A673 (cell line): ENCODE measurements around the gene ABCA4. TPM values are rescaled to one million over a fixed set of nuclear protein-coding genes. Genes with fewer than 3 reads are reported as not detected.

Experiments used
- BruUV-seq: library from RNA; stranded (reverse); fragments of 400-500 nt; replicated peaks from 2 replicates; lab custom pipeline; 2021; lab: Mats Ljungman, UMichigan
- CTCF ChIA-PET: fragments of 300-600 bp; sonication (Branson Sonifier 250); formaldehyde crosslinking; loops from one replicate; lab custom pipeline; 2022; ENCODE audit warnings: antibody characterized with exemption; lab: Charles Lee
- POLR2A ChIA-PET: fragments of 300-600 bp; sonication (Branson Sonifier 250); formaldehyde crosslinking; loops from one replicate; lab custom pipeline; 2022; ENCODE audit warnings: antibody characterized with exemption; ENCODE audit not compliant: low non-redundant PET; lab: Charles Lee
- DNase-seq: peaks from one replicate; pipeline ENCODE4 v3.0.0-alpha.2; 2015; ENCODE audit warnings: low spot score
- H3K27ac ChIP-seq: fragments of 200-600 bp; sonication (generic); 2 replicates; pipeline ENCODE4 v1.5.1; 2016; ENCODE audit warnings: mixed run types, low read depth, mild to moderate bottlenecking, mixed read lengths, antibody characterized with exemption, low read length; ENCODE audit not compliant: poor library complexity, severe bottlenecking
- H3K27me3 ChIP-seq: fragments of 200-600 bp; sonication (generic); replicated peaks from 2 replicates; pipeline ENCODE4 v1.6.1; 2017; ENCODE audit warnings: mixed run types, low read depth, mild to moderate bottlenecking, mixed read lengths, antibody characterized with exemption, low read length; ENCODE audit not compliant: insufficient read depth, poor library complexity
- H3K36me3 ChIP-seq: fragments of 200-600 bp; sonication (generic); 2 replicates; pipeline ENCODE4 v1.6.1; 2016; ENCODE audit warnings: mixed run types, mild to moderate bottlenecking, mixed read lengths, antibody characterized with exemption, low read length; ENCODE audit not compliant: insufficient read depth, poor library complexity, severe bottlenecking
- H3K4me1 ChIP-seq: fragments of 200-600 bp; sonication (generic); 2 replicates; pipeline ENCODE4 v1.6.1; 2017; ENCODE audit warnings: mixed run types, mild to moderate bottlenecking, mixed read lengths, antibody characterized with exemption, low read length; ENCODE audit not compliant: insufficient read depth, poor library complexity, severe bottlenecking
- H3K4me3 ChIP-seq: fragments of 200-600 bp; sonication (generic); 2 replicates; pipeline ENCODE4 v1.5.1; 2016; ENCODE audit warnings: low read depth, mixed run types, mild to moderate bottlenecking, mixed read lengths, low read length; ENCODE audit not compliant: poor library complexity, severe bottlenecking
- H3K9me3 ChIP-seq: fragments of 200-600 bp; sonication (generic); 2 replicates; pipeline ENCODE4 v1.6.1; 2016; ENCODE audit warnings: mixed run types, low read depth, mild to moderate bottlenecking, mixed read lengths, antibody characterized with exemption, low read length; ENCODE audit not compliant: poor library complexity, severe bottlenecking
- CTCF ChIP-seq: fragments of 300-800, 200-600 bp; sonication (generic); conservative IDR thresholded peaks from 2 replicates; pipeline ENCODE4 v1.5.1; 2017; ENCODE audit warnings: low read depth, mild to moderate bottlenecking, antibody characterized with exemption, low read length, moderate library complexity, mixed read lengths
- EZH2 ChIP-seq: fragments of 200-600 bp; sonication (generic); IDR thresholded peaks from 2 replicates; pipeline ENCODE4 v1.6.1; 2017; ENCODE audit warnings: borderline replicate concordance, low read depth, mild to moderate bottlenecking, mixed read lengths, antibody characterized with exemption, low read length; ENCODE audit not compliant: poor library complexity, severe bottlenecking
- intact Hi-C: fragments of 100-400 bp; cut with micrococcal nuclease; formaldehyde crosslinking; loops from one replicate; pipeline ENCODE4 v1.10.0; 2022; ENCODE audit not compliant: unreplicated experiment
- total RNA-seq: library from RNA; stranded (reverse); gene quantifications from 2 replicates; pipeline ENCODE4 v1.2.3, GENCODE V29; 2021

ABCA4 gene
- total RNA-seq, 1 experiment from 2014 or later = 0.09 TPM

GRCh38 chr1:94044891-94045290, 76.1 kb downstream of the ABCA4 start:
- no peak overlapping the region for H3K4me3 ChIP-seq
- ChIA-PET CTCF (interaction anchor here (0.6 to 5.4 kb wide), 3 partner anchors 285 to 1189 kb away, joined by 3 to 74 read pairs (median 5); partner anchors contain the start of gene RWDD3), POLR2A (no interaction called here)
- peaks cover 17% of the 10 kb centered on the region for H3K4me1 ChIP-seq
- TF ChIP-seq CTCF = no peak
- BruUV-seq = no TSS peak
- H3K9me3 ChIP-seq = no peaks in the 10 kb centered on the region
- DNase-seq = no peak
- no peak overlapping the region for H3K27ac ChIP-seq
- H3K36me3 ChIP-seq = no peaks in the 10 kb centered on the region
- intact Hi-C loops = loop anchor here (1.0 to 5.0 kb wide), 4 partner anchors 192 to 762 kb away; partner anchors contain the start of gene ARHGAP29
- H3K27me3 ChIP-seq = no peaks in the 10 kb centered on the region

DNA sequence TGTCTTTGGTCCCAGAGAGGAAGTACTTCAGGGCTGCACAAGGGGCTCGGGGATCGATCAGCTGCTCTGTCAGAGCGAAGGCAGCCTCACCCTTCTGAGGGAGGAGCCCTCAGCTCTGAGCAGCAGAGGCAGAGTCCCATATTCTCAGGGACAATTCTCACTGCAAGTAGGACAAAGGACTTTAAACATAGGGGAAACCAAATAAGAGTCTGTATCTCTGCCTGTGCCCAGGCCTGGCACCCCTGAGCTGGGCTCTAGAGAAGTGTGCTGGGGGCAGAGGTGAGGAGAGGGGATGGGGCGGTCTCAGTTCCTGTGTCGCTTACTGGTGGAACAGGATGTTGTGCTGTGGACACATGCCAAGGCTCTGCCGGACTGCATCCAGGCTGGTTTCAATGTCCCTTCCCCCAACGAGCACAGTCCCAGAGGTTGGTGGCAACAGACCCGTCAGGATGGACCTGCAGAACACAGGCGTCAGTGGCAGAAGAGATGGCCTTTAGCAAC, 76.6 kb downstream of the ABCA4 start:
- intact Hi-C loops = no loop called here
- H3K4me3 ChIP-seq = no peak overlapping the region
- H3K27me3 ChIP-seq = no peaks in the 10 kb centered on the region
- no peaks in the 10 kb centered on the region for H3K36me3 ChIP-seq
- ChIA-PET POLR2A (interaction anchor here (0.8 kb wide), 1 partner anchor 24 kb away, joined by 10 read pairs; no protein-coding TSS in a partner anchor), CTCF (interaction anchor here (0.6 to 5.4 kb wide), 2 partner anchors 286 to 290 kb away, joined by 11 to 74 read pairs; no protein-coding TSS in a partner anchor)
- H3K9me3 ChIP-seq = no peaks in the 10 kb centered on the region
- no peak overlapping the region for H3K27ac ChIP-seq
- no TSS peak for BruUV-seq
- TF ChIP-seq CTCF (no peak), EZH2 (no peak)
- peaks cover 17% of the 10 kb centered on the region for H3K4me1 ChIP-seq
- DNase-seq = no peak

DNA sequence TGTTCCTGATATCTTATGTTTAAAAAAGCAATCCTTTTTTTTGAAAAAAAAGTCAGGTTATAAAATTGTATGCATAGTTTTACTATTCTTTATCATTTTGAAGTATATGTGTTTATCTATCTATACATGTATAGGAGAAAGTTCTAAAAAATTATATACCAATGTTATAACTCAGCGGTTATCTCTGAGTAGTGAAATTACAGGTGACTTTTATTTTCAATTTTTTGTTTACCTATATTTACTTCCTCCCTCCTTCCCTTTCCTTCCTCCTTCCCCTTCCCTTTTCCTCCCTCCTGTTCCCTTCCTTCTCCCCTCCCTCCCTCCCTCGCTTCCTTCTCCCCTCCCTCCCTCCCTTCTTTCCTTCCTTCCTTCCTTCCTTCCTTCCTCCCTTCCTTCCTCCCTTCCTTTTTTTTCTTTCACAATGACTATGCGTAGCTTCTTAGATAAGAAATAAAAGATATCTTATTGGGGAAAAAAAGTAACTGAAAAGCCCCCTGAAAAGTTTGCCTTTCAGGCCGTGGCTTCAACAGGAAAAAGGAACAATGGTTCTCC, 77.1 kb downstream of the ABCA4 start:
- no TSS peak for BruUV-seq
- ChIA-PET CTCF (interaction anchor here (0.6 to 5.4 kb wide), 2 partner anchors 287 to 291 kb away, joined by 11 to 74 read pairs; no protein-coding TSS in a partner anchor), POLR2A (interaction anchor here (0.8 kb wide), 1 partner anchor 25 kb away, joined by 10 read pairs; no protein-coding TSS in a partner anchor)
- Histone ChIP-seq H3K27ac (no peak overlapping the region), H3K36me3 (no peaks in the 10 kb centered on the region), H3K9me3 (no peaks in the 10 kb centered on the region), H3K4me1 (peaks cover 15% of the 10 kb centered on the region), H3K4me3 (no peak overlapping the region), H3K27me3 (no peaks in the 10 kb centered on the region)
- TF ChIP-seq EZH2 (no peak), CTCF (no peak)
- no peak for DNase-seq
- intact Hi-C loops = no loop called here
